Retinal pigment epithelial cell (primary cell): Measurements from ENCODE around the gene TUG1.

ENCODE experiments used
- DNase-seq: peaks from one replicate; pipeline ENCODE4 v3.0.0-alpha.2; 2010; ENCODE audit warnings: low read depth
- H3K4me3 ChIP-seq: 2 replicates; pipeline ENCODE4 v1.5.1; 2011; ENCODE audit warnings: mild to moderate bottlenecking, low read length, control low read depth, moderate library complexity
- TF ChIP-seq, protein P1 (sequence below): conservative IDR thresholded peaks from 2 replicates; pipeline ENCODE4 v1.5.1; 2011; ENCODE audit warnings: low read depth, low read length, control low read depth, inconsistent platforms

TUG1 gene

DNA sequence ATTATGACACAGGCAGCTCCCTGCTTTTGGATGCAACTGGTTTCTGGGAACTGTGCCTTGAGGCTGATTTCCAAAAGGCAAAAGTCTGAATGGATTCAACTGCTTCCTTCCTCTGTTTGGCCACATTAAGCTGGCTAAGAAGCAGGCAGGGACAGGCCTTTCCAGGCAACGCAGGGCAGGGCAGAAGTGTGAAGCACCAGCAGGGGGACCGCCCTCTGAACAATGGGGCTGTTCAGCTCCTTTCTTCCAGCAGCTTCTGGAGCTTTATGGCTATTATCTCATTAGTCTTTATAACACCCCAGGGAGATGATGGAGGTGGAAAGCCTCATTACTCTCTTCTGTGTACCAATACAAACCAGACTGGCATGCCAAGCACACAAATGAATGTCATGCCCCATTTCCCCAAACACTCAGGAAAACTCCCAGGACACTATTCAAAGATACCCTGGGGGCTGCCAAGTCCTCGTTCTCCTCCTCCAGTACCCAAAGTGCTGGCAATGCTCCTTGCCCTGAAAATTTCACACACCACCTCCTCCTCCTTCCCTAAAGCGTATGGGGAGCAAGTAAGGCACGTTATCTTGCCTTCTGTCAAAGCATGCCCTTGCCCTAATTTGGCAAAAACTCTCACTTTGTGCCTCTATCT is 21.8 kb upstream of the TUG1 start:
- H3K4me3 ChIP-seq: no peak overlapping the region
- no peak for DNase-seq
- TF ChIP-seq, protein P1, sequence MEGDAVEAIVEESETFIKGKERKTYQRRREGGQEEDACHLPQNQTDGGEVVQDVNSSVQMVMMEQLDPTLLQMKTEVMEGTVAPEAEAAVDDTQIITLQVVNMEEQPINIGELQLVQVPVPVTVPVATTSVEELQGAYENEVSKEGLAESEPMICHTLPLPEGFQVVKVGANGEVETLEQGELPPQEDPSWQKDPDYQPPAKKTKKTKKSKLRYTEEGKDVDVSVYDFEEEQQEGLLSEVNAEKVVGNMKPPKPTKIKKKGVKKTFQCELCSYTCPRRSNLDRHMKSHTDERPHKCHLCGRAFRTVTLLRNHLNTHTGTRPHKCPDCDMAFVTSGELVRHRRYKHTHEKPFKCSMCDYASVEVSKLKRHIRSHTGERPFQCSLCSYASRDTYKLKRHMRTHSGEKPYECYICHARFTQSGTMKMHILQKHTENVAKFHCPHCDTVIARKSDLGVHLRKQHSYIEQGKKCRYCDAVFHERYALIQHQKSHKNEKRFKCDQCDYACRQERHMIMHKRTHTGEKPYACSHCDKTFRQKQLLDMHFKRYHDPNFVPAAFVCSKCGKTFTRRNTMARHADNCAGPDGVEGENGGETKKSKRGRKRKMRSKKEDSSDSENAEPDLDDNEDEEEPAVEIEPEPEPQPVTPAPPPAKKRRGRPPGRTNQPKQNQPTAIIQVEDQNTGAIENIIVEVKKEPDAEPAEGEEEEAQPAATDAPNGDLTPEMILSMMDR: peak; percentile 3

DNA sequence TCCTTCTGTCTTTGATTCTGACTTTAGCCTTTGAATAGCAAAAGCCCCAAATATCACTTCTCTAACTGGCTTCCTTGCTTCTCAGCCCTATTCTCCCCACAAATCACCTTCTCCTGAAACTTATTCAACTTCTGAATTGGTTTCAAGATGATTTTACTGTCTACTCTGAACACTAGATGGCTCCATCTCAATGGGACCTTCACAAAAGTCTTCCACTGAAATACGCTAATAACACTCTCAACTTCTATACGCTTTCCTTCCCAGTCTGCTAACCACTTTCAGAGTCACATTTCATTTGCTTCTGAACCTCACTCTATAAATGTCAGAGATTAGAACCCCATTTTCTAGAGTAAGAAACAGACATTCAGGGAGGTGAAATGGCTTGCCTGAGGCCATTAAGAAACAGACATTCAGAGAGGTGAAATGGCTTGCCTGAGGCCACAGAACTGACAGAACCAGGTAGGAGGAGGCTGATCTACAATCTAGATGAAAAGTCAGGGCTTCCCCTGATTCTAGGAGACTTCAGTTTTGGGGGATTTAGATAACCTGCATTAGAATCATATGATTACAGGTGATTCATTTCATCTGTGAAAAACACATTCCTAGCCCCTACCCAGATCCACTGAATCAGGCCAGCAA is 21.1 kb upstream of the TUG1 start:
- no peak overlapping the region for H3K4me3 ChIP-seq
- peak; percentile 13 for DNase-seq
- TF ChIP-seq, protein P1: peak; percentile 68

DNA sequence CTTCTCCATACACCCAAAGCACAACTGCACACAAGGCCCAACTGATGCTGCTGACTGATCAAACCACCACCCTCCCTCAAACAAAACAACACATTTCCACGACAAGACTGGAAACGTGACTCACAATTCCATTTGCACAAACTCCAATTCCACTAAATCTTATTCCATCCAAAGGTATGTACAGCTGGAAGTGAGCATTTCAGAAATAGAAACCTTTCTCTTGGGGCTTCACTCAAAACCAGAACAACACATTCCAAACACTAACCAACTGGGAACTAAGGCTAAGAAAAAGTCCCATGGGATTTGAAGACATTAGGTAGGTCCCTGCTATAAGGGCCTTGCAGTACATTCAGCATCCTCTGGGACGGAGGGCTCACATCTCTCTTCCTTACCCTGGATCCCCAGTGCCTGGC is 20.1 kb upstream of the TUG1 start:
- H3K4me3 ChIP-seq: no peak overlapping the region
- TF ChIP-seq, protein P1: no peak
- DNase-seq: no peak

DNA sequence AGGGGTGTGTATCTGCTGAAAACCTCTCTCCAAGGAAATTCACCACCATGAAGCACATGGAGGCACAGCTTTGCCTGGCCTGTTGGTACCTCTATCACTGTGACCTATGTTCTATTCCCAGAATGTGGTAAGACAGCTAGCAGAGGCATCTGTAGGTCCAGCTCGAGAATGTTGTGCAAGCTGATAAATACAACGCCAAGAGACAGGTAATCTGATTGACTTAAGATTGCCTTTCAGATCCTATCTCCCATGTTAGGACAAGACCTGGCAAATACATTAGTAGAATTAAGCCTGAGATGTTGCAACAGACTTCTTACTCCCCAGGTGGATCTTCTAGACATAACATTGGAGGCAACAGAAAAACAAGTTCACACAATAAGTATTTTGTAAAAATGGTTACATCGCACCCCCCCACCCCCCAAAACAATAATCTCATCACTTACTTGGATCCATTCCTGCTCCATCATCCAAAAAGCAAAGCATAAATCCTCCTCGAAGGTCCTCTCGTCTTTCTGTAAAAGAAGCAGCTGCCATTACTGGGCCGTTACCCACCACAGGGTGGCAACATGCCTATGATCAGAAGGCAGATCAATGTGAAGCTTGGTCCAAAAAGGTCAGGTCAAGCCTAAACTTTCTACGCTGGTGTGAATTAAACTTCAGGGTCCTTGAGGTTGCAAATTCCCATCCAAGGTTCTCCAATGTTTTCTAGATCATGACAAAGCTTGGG is 19.0 kb upstream of the TUG1 start:
- TF ChIP-seq, protein P1: peak; percentile 26
- H3K4me3 ChIP-seq: no peak overlapping the region
- no peak for DNase-seq

DNA sequence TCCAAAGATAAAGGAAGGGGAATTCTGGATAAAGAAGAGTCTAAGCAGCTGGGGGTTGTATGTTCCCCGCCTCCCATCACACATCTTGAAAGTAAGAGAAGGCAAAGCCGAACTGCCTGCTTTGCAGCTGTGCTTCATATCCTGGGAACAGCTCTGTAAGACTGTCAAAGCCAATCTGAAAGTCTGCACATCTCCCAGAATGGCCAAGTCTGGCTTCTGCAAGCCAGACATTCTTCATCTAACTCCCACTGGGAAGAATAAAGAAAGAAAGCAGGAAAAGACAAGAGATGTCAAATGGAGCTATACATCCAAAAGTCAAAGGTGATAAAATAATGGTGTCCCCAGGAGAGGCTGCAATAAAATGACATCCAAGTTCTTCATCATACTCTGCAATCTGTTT is 15.9 kb upstream of the TUG1 start:
- no peak for DNase-seq
- TF ChIP-seq, protein P1: no peak
- no peak overlapping the region for H3K4me3 ChIP-seq

DNA sequence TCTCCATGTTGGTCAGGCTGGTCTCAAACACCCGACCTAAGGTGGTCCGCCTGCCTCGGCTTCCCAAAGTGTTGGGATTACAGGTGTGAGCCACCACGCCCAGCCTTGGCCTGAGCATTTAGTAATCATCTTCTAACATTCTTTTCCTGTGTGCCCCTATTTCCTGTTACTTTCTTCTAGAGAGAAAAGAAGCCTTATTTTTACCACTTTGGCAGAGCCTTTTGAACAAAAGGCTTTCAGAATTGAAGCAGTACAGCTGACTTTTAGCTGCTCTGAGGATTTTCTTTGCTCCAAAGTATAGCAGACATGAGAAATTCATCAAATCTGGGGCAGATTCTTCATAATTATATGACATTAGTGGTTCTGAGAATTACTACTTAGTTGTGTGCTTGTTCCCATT is 13.9 kb upstream of the TUG1 start:
- TF ChIP-seq, protein P1: no peak
- H3K4me3 ChIP-seq: no peak overlapping the region
- DNase-seq: no peak
